ENCODE data around the gene MLKL.
"Not testable (repeated sequence)": the region's sequence is repeated elsewhere in the genome, so short reads cannot be mapped to it uniquely, and the experiment has no call there.

The MLKL gene

GRCh38 chr16:74731853-74732477 lies 31.3 kb upstream of the MLKL start:
- FAIRE-seq, result no peak

GRCh38 chr16:74729783-74730683 lies 29.4 kb upstream of the MLKL start:
- FAIRE-seq, result no peak

GRCh38 chr16:74727903-74728302 lies 27.2 kb upstream of the MLKL start:
- no peak for FAIRE-seq

- no peak for FAIRE-seq
These were observed 26.1 kb upstream of the MLKL start for GRCh38 chr16:74726716-74727115.

GRCh38 chr16:74725651-74726455 lies 25.2 kb upstream of the MLKL start:
- FAIRE-seq, result no peak

GRCh38 chr16:74724820-74725549 lies 24.3 kb upstream of the MLKL start:
- FAIRE-seq, result no peak

GRCh38 chr16:74723256-74723655 lies 22.6 kb upstream of the MLKL start:
- FAIRE-seq, result no peak

GRCh38 chr16:74722156-74722555 lies 21.5 kb upstream of the MLKL start:
- FAIRE-seq, result not testable (repeated sequence)

- FAIRE-seq, result no peak
These were observed 21.1 kb upstream of the MLKL start for GRCh38 chr16:74721716-74722115.

GRCh38 chr16:74720579-74720978 lies 19.9 kb upstream of the MLKL start:
- no peak for FAIRE-seq

- no peak for FAIRE-seq
These were observed 18.3 kb upstream of the MLKL start for GRCh38 chr16:74718741-74719610.

- no peak for FAIRE-seq
These were observed 17.5 kb upstream of the MLKL start for GRCh38 chr16:74718140-74718539.

GRCh38 chr16:74717367-74717766 lies 16.7 kb upstream of the MLKL start:
- no peak for FAIRE-seq

- no peak for FAIRE-seq
These were observed 15.7 kb upstream of the MLKL start for GRCh38 chr16:74716355-74716754.

GRCh38 chr16:74713876-74714275 lies 13.2 kb upstream of the MLKL start:
- no peak for FAIRE-seq

GRCh38 chr16:74713325-74713724 lies 12.7 kb upstream of the MLKL start:
- no peak for FAIRE-seq

- no peak for FAIRE-seq
These were observed 11.3 kb upstream of the MLKL start for GRCh38 chr16:74711938-74712337.

GRCh38 chr16:74710401-74710800 lies 9.7 kb upstream of the MLKL start:
- no peak for FAIRE-seq

- peak; percentile 78 for FAIRE-seq
These were observed 8.8 kb upstream of the MLKL start for GRCh38 chr16:74709441-74709877.

GRCh38 chr16:74700116-74700437 lies 585 bp downstream of the MLKL start:
- no peak for FAIRE-seq

GRCh38 chr16:74699666-74700065 lies 996 bp downstream of the MLKL start:
- FAIRE-seq, result no peak

- FAIRE-seq, result no peak
These were observed 2.4 kb downstream of the MLKL start for GRCh38 chr16:74698222-74698621.
